Measurements from ENCODE around the gene VTI1B. TPM values are rescaled to one million over a fixed set of nuclear protein-coding genes. Genes with fewer than 3 reads are reported as not detected.
A peak's percentile ranks its signal among the peaks of the same experiment; 100 is the strongest.
"Not testable (repeated sequence)": the region's sequence is repeated elsewhere in the genome, so short reads cannot be mapped to it uniquely, and the experiment has no call there.

Gene VTI1B
- total RNA-seq, 1 experiment from 2014 or later: 117 TPM

- Histone ChIP-seq H3K27me3 (replicated peaks; ENCODE audit: control insufficient read depth, insufficient read depth, low read length) (no peaks in the 10 kb centered on the region), H3K4me3 (ENCODE audit: low read depth, low read length) (no peak overlapping the region), H3K36me3 (ENCODE audit: control insufficient read depth, insufficient read depth, low read length) (no peaks in the 10 kb centered on the region), H3K4me1 (no peaks in the 10 kb centered on the region), H3K9me3 (peaks cover 14% of the 10 kb centered on the region)
- Mint-ChIP-seq H3K27me3 (ENCODE audit: insufficient read depth, unreplicated experiment) (no peaks in the 10 kb centered on the region), H3K4me3 (ENCODE audit: unreplicated experiment) (no peak overlapping the region), H3K9me3 (ENCODE audit: unreplicated experiment) (peaks cover 10% of the 10 kb centered on the region), H3K4me1 (ENCODE audit: low read depth, unreplicated experiment) (no peaks in the 10 kb centered on the region), H3K36me3 (ENCODE audit: insufficient read depth, unreplicated experiment) (no peaks in the 10 kb centered on the region), H3K27ac (ENCODE audit: unreplicated experiment) (no peak overlapping the region)
- no peak for TF ChIP-seq CTCF (IDR thresholded peaks at IDR 0.05; ENCODE audit: insufficient read depth in 1 of 2, low read depth in 1 of 2, low read length in 1 of 2, severe bottlenecking in 1 of 2, unreplicated experiment in 1 of 2)
- DNase-seq: peak in 1 of 2 experiments; percentile 16
- ChIA-PET CTCF (no interaction called here), POLR2A (no interaction called here)
- intact Hi-C loops (cut with micrococcal nuclease; ENCODE audit: unreplicated experiment): no loop called here
- BruUV-seq (replicated peaks): no TSS peak
Measured at GRCh38 chr14:67710209-67710608, 35.8 kb upstream of the VTI1B start.

- H3K4me3 ChIP-seq (ENCODE audit: low read depth, low read length); POLR2A ChIA-PET; DNase-seq; H3K4me1 Mint-ChIP-seq (ENCODE audit: low read depth, unreplicated experiment); intact Hi-C loops (cut with micrococcal nuclease; ENCODE audit: unreplicated experiment); CTCF ChIA-PET; H3K36me3 Mint-ChIP-seq (ENCODE audit: insufficient read depth, unreplicated experiment); H3K27me3 ChIP-seq (replicated peaks; ENCODE audit: control insufficient read depth, insufficient read depth, low read length); BruUV-seq (replicated peaks); H3K4me1 ChIP-seq; H3K36me3 ChIP-seq (ENCODE audit: control insufficient read depth, insufficient read depth, low read length); H3K27ac Mint-ChIP-seq (ENCODE audit: unreplicated experiment); H3K27me3 Mint-ChIP-seq (ENCODE audit: insufficient read depth, unreplicated experiment); H3K9me3 Mint-ChIP-seq (ENCODE audit: unreplicated experiment); H3K4me3 Mint-ChIP-seq (ENCODE audit: unreplicated experiment): not testable (repeated sequence)
- peaks cover 14% of the 10 kb centered on the region for H3K9me3 ChIP-seq
Measured at GRCh38 chr14:67709796-67710195, 35.4 kb upstream of the VTI1B start.

- H3K4me3 Mint-ChIP-seq (ENCODE audit: unreplicated experiment); POLR2A ChIA-PET; H3K27ac Mint-ChIP-seq (ENCODE audit: unreplicated experiment); H3K4me1 Mint-ChIP-seq (ENCODE audit: low read depth, unreplicated experiment); H3K4me1 ChIP-seq; H3K27me3 Mint-ChIP-seq (ENCODE audit: insufficient read depth, unreplicated experiment); H3K9me3 Mint-ChIP-seq (ENCODE audit: unreplicated experiment); H3K36me3 Mint-ChIP-seq (ENCODE audit: insufficient read depth, unreplicated experiment); H3K4me3 ChIP-seq (ENCODE audit: low read depth, low read length); H3K27me3 ChIP-seq (replicated peaks; ENCODE audit: control insufficient read depth, insufficient read depth, low read length); intact Hi-C loops (cut with micrococcal nuclease; ENCODE audit: unreplicated experiment); CTCF ChIA-PET; BruUV-seq (replicated peaks); H3K36me3 ChIP-seq (ENCODE audit: control insufficient read depth, insufficient read depth, low read length); DNase-seq: not testable (repeated sequence)
- peaks cover 14% of the 10 kb centered on the region for H3K9me3 ChIP-seq
Measured at GRCh38 chr14:67709346-67709745, 34.9 kb upstream of the VTI1B start.

- H3K4me1 Mint-ChIP-seq (ENCODE audit: low read depth, unreplicated experiment): no peaks in the 10 kb centered on the region
- H3K36me3 Mint-ChIP-seq (ENCODE audit: insufficient read depth, unreplicated experiment): no peaks in the 10 kb centered on the region
- Histone ChIP-seq H3K4me3 (ENCODE audit: low read depth, low read length) (no peak overlapping the region), H3K4me1 (no peaks in the 10 kb centered on the region), H3K36me3 (ENCODE audit: control insufficient read depth, insufficient read depth, low read length) (no peaks in the 10 kb centered on the region), H3K9me3 (no peaks in the 10 kb centered on the region), H3K27me3 (replicated peaks; ENCODE audit: control insufficient read depth, insufficient read depth, low read length) (no peaks in the 10 kb centered on the region)
- BruUV-seq (replicated peaks): no TSS peak
- H3K4me3 Mint-ChIP-seq (ENCODE audit: unreplicated experiment): no peak overlapping the region
- ChIA-PET POLR2A (interaction anchor here (1.1 to 1.5 kb wide), 3 partner anchors 10 to 105 kb away, joined by 4 to 8 read pairs (median 5); partner anchors contain the start of genes PIGH and RDH11), CTCF (interaction anchor here (0.8 to 2.2 kb wide), 17 partner anchors 10 to 278 kb away, joined by 3 to 40 read pairs (median 14); partner anchors contain the start of genes ARG2, PIGH and RDH11)
- no peaks in the 10 kb centered on the region for H3K27me3 Mint-ChIP-seq (ENCODE audit: insufficient read depth, unreplicated experiment)
- no peak overlapping the region for H3K27ac Mint-ChIP-seq (ENCODE audit: unreplicated experiment)
- DNase-seq: no peak
- H3K9me3 Mint-ChIP-seq (ENCODE audit: unreplicated experiment): no peaks in the 10 kb centered on the region
- no peak for TF ChIP-seq CTCF (IDR thresholded peaks at IDR 0.05; ENCODE audit: insufficient read depth in 1 of 2, low read depth in 1 of 2, low read length in 1 of 2, severe bottlenecking in 1 of 2, unreplicated experiment in 1 of 2)
- intact Hi-C loops (cut with micrococcal nuclease; ENCODE audit: unreplicated experiment): loop anchor here (2.0 kb wide), 1 partner anchor 278 kb away; no protein-coding TSS in a partner anchor
Measured at GRCh38 chr14:67705211-67705610, 30.8 kb upstream of the VTI1B start.
